HG03520 (cell line): Measurements from ENCODE around the gene EPAS1.

Source experiments
- ATAC-seq: cut with Tn5 transposase; IDR thresholded peaks from one replicate; pipeline ENCODE4 v1.9.1; 2021; ENCODE audit warnings: mild to moderate bottlenecking, moderate library complexity; ENCODE audit not compliant: unreplicated experiment

The EPAS1 gene

GRCh38 chr2:46360303-46360702, 63.1 kb downstream of the EPAS1 start:
- no peak for ATAC-seq

GRCh38 chr2:46361920-46362666, 64.9 kb downstream of the EPAS1 start:
- no peak for ATAC-seq

GRCh38 chr2:46362667-46363012, 65.4 kb downstream of the EPAS1 start:
- ATAC-seq, result no peak

- ATAC-seq, result no peak
These were observed 66.4 kb downstream of the EPAS1 start for GRCh38 chr2:46363535-46364170.

GRCh38 chr2:46364797-46365457, 67.7 kb downstream of the EPAS1 start:
- ATAC-seq, result no peak

- no peak for ATAC-seq
These were observed 68.9 kb downstream of the EPAS1 start for GRCh38 chr2:46365913-46366667.

- ATAC-seq, result no peak
These were observed 69.5 kb downstream of the EPAS1 start for GRCh38 chr2:46366668-46367052.

GRCh38 chr2:46367286-46367685, 70.1 kb downstream of the EPAS1 start:
- no peak for ATAC-seq

- ATAC-seq, result no peak
These were observed 71.2 kb downstream of the EPAS1 start for GRCh38 chr2:46368401-46368800.

- ATAC-seq, result no peak
These were observed 72.6 kb downstream of the EPAS1 start for GRCh38 chr2:46369783-46370182.

- no peak for ATAC-seq
These were observed 74.6 kb downstream of the EPAS1 start for GRCh38 chr2:46371854-46372253.

- no peak for ATAC-seq
These were observed 75.3 kb downstream of the EPAS1 start for GRCh38 chr2:46372475-46372874.

- ATAC-seq, result no peak
These were observed 76.0 kb downstream of the EPAS1 start for GRCh38 chr2:46373238-46373637.

- no peak for ATAC-seq
These were observed 78.4 kb downstream of the EPAS1 start for GRCh38 chr2:46375566-46376125.

GRCh38 chr2:46376586-46376985, 79.4 kb downstream of the EPAS1 start:
- ATAC-seq, result no peak

- no peak for ATAC-seq
These were observed 79.9 kb downstream of the EPAS1 start for GRCh38 chr2:46377101-46377581.

- ATAC-seq, result no peak
These were observed 80.7 kb downstream of the EPAS1 start for GRCh38 chr2:46377666-46378560.

GRCh38 chr2:46378616-46379015, 81.4 kb downstream of the EPAS1 start:
- ATAC-seq, result no peak

- ATAC-seq, result no peak
These were observed 82.2 kb downstream of the EPAS1 start for GRCh38 chr2:46379213-46380037.
